Natural killer cell treated with Interleukin-12 subunit alpha and Interleukin-12 subunit beta and Interleukin-15 and Interleukin-18, amount 100 ng/mL, for 72 hours (primary cell): ENCODE results near the gene GNAQ. TPM values are rescaled to one million over a fixed set of nuclear protein-coding genes. Genes with fewer than 3 reads are reported as not detected.

Source experiments
- ATAC-seq, 2 donors: fragments of 150-1000 bp; cut with Tn5 transposase in 1 of 2; sonication (Bioruptor Pico), chemical (Tn5 transposase) in 1 of 2; 2 replicates each; pipeline ENCODE4 v1.10.0; 2021
- DNase-seq: peaks from one replicate; pipeline ENCODE4 v3.0.0; 2022; ENCODE audit warnings: low spot score
- H3K27ac Mint-ChIP-seq, 2 donors: 1 replicate in 1 of 2; 2 replicates in 1 of 2; pipeline ENCODE4 v1.8.0; 2022; ENCODE audit warnings: mixed read lengths in 2 of 2, mild to moderate bottlenecking in 1 of 2, moderate library complexity in 1 of 2
- H3K27me3 Mint-ChIP-seq, 2 donors: 1 replicate in 1 of 2; 2 replicates in 1 of 2; pipeline ENCODE4 v1.8.0; 2022; ENCODE audit warnings: mixed read lengths in 2 of 2
- H3K36me3 Mint-ChIP-seq: one replicate; pipeline ENCODE4 v1.8.0; 2022; ENCODE audit warnings: mixed read lengths
- H3K4me1 Mint-ChIP-seq, 2 donors: 1 replicate in 1 of 2; 2 replicates in 1 of 2; pipeline ENCODE4 v1.8.0; 2022; ENCODE audit warnings: low read depth in 2 of 2, mixed read lengths in 2 of 2, mild to moderate bottlenecking in 1 of 2
- H3K4me3 Mint-ChIP-seq: one replicate; pipeline ENCODE4 v1.8.0; 2022; ENCODE audit warnings: mixed read lengths
- H3K9me3 Mint-ChIP-seq: 2 replicates; pipeline ENCODE4 v1.8.0; 2022; ENCODE audit warnings: mixed read lengths
- total RNA-seq, 2 donors: library from RNA; stranded (reverse); gene quantifications; one replicate each; pipeline ENCODE4 v1.2.3, GENCODE V29; 2022

The GNAQ gene
- total RNA-seq, 2 donors from 2014 or later: 21.1 to 39.4 TPM

DNA sequence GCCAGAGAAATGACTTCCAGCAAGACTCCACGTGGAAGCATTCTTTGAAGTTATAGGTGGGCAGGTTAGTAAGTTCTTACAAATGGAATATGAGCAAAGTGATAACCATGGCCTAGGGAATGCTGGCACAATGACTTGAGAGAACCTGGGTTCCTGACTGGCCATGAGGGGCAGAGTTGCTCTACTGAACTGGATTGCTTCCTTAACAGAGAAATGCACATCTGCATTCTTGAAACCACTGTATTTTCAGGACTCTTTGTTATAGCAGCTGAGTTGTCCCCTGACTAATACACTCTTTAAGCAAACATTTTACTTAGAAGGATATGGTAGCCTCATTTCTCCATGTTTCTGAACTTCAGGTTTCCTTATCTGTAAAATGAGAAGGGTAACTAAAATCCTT is 275.2 kb downstream of the GNAQ start:
- ATAC-seq: no peak
- no peak for DNase-seq

DNA sequence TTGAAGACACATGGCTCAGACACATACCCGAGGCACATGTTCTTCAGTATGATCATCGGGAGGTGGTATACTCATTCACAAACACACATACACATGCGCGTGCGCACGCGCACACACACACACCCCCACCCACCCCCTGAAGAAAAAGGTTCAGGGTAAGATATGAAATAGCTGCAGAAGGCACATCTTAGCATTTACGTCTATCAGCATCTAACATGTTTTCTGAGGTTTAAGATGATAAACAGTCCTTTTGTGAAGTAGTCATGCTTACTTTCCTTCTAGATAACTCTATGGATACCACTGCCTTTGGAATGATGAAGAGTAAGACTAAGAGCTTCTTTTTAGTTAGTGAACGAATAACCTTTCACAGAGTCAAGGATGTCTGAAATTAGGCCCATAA is 278.4 kb downstream of the GNAQ start:
- no peak for ATAC-seq
- H3K36me3 Mint-ChIP-seq: no peaks in the 10 kb centered on the region
- no peak for DNase-seq
- no peaks in the 10 kb centered on the region for H3K27me3 Mint-ChIP-seq
- no peak overlapping the region for H3K27ac Mint-ChIP-seq
- H3K9me3 Mint-ChIP-seq: no peaks in the 10 kb centered on the region
- no peak overlapping the region for H3K4me3 Mint-ChIP-seq
- H3K4me1 Mint-ChIP-seq: peaks cover 4 to 5% of the 10 kb centered on the region in 2 donors

More for the DNA sequence above, 275.2 kb downstream of the GNAQ start:
- Mint-ChIP-seq H3K27ac (no peak overlapping the region), H3K9me3 (no peaks in the 10 kb centered on the region), H3K4me3 (no peak overlapping the region), H3K27me3 (no peaks in the 10 kb centered on the region), H3K36me3 (no peaks in the 10 kb centered on the region), H3K4me1 (peaks cover 3 to 4% of the 10 kb centered on the region in 2 donors)

DNA sequence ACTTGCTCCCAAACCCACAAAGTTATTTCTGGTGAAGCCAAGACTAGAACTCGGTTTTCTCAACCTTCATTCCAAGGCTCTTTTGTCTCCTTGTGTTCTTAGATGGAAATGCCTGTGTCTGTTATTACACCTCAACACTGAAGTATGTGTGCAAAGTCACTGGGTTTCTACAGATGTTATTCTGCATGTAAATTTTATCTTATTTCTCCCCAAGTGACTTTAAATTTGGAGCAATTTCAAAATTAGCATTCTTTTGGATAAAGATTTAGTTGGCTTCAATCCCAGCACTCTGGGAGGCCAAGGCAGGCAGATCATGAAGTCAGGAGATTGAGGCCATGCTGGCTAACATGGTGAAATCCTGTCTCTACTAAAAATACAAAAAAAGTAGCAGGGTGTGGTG is 279.1 kb downstream of the GNAQ start:
- Mint-ChIP-seq H3K4me1 (peaks cover 4 to 5% of the 10 kb centered on the region in 2 donors), H3K27me3 (no peaks in the 10 kb centered on the region), H3K36me3 (no peaks in the 10 kb centered on the region), H3K9me3 (no peaks in the 10 kb centered on the region), H3K27ac (no peak overlapping the region), H3K4me3 (no peak overlapping the region)
- no peak for DNase-seq
- ATAC-seq: no peak

DNA sequence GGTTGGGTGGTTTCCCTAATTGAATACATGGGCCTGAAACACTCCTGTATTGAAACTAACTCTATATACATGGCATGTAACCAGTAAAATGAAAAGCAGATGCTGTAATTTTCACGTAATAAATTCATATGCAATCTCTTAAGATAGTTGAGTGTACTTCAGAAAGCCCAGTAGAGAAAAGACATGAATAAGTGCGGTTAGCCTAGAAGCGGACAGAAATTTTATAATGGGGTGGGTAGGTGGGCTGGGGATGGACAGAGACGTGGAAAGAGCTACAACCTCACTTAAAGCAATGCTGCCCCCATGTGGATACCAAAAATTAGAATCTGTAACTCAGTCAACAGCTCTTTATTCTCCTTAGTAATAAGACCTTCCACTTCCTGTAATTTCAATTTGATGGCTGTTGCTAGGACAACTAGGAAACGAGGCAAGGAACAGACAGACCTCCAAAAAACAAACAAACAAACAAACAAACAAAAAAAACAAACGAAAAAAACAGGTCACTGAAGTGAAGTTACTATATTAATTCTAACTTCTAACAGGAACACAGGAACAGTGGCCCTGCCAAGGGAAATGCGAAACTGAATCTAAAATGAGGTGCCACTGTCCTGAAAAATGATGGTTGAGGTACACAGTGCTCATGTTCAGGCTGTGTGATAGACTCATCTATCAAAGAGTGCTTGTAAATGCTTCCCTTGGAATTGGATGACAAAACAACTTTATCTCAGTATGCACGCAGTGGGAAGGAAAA is 280.1 kb downstream of the GNAQ start:
- Mint-ChIP-seq H3K36me3 (no peaks in the 10 kb centered on the region), H3K27ac (no peak overlapping the region), H3K9me3 (no peaks in the 10 kb centered on the region), H3K27me3 (no peaks in the 10 kb centered on the region), H3K4me1 (peaks cover 0 to 5% of the 10 kb centered on the region in 2 donors), H3K4me3 (no peak overlapping the region)
- ATAC-seq (no peak), DNase-seq (no peak)

DNA sequence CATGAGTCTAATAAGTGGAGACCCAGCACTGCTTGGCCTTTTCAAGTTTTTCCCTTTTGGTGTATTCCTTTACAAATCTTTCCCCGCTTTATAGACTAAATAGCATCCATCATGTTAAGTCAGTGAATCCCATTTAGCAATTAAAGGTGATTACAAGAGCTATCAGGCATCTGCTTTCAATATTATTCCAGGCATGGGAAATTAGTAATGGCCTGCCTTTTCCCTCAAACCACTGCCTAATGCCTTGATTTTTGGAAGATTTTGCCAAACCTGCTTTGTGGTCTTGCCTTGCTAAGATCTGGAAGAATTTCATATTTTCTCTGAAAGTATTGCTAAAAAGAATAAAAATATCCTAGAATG is 280.6 kb downstream of the GNAQ start:
- ATAC-seq: no peak
- no peak for DNase-seq
- Mint-ChIP-seq H3K27me3 (no peaks in the 10 kb centered on the region), H3K4me1 (peaks cover 0 to 5% of the 10 kb centered on the region in 2 donors), H3K36me3 (no peaks in the 10 kb centered on the region), H3K9me3 (no peaks in the 10 kb centered on the region), H3K4me3 (no peak overlapping the region), H3K27ac (no peak overlapping the region)

DNA sequence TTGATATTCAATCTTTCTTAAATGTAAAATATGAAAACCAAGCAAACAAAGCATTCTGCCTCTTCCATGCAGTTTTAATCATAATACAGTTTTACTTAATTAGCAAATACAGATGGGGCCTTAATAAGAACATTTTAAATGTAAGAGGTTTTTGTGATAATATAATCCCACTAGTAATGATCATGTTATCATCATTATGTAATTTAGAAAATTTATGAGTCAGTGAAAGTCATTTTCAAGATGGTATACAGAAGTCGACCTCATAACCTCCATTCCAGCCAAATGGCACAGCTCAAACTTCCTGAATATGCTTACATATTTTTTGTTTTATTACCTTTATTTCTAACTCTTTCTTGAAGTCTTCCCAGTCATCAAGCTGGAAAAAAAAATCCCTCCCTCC is 281.3 kb downstream of the GNAQ start:
- Mint-ChIP-seq H3K4me1 (peaks cover 0 to 5% of the 10 kb centered on the region in 2 donors), H3K27me3 (no peaks in the 10 kb centered on the region), H3K4me3 (no peak overlapping the region), H3K36me3 (no peaks in the 10 kb centered on the region), H3K27ac (no peak overlapping the region), H3K9me3 (no peaks in the 10 kb centered on the region)
- no peak for ATAC-seq
- no peak for DNase-seq

DNA sequence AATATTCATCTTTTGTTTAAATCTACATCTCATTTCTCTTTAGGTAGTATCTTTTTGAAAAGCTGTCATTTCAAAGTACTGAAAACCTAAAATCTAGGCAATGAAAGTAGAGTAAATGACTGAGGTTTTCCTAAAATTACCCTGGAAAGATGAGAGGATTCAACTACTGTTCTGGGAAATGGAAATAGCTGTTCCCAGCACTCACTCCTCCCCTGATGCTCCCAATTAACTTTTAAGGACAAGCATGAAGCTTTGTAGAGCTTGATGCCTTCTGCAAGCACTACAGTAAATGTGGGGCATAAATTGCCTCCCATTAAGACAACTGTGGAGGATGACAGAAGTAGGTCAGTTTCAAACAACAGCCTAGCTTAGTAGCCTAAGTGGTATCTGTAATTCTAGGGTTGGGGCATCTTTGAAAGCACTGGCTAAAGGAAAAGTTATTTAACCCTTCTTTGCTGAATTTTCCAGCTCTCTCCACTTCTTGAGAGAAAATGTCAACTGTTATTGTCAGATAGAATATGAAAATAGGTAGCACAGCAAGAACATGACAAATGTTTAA is 283.3 kb downstream of the GNAQ start:
- DNase-seq (no peak), ATAC-seq (no peak)
- peaks cover 0 to 5% of the 10 kb centered on the region in 2 donors for H3K4me1 Mint-ChIP-seq
- no peak overlapping the region for H3K4me3 Mint-ChIP-seq
- H3K27ac Mint-ChIP-seq: no peak overlapping the region
- H3K9me3 Mint-ChIP-seq: no peaks in the 10 kb centered on the region
- H3K27me3 Mint-ChIP-seq: no peaks in the 10 kb centered on the region
- H3K36me3 Mint-ChIP-seq: no peaks in the 10 kb centered on the region

DNA sequence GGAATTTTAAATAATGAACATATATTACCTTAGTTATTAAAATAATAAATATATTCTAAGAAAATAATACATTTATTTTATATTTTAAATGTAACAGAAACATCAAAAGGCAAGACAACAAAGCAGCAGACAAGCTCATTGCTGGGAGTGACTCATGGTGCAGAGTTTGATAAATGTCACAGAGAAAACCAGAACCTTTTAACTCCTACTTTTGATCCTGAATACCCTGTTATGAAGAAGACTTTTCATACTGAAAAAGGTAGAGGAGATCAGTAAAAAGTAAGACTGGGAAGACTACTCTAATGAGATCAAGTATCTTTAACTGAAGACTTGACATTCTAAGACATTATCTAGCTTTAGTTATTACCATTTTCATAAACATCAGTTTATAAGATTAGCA is 284.4 kb downstream of the GNAQ start:
- DNase-seq (no peak), ATAC-seq (no peak)
- Mint-ChIP-seq H3K9me3 (no peaks in the 10 kb centered on the region), H3K27ac (no peak overlapping the region), H3K4me1 (peaks cover 0 to 5% of the 10 kb centered on the region in 2 donors), H3K36me3 (no peaks in the 10 kb centered on the region), H3K27me3 (no peaks in the 10 kb centered on the region), H3K4me3 (no peak overlapping the region)

DNA sequence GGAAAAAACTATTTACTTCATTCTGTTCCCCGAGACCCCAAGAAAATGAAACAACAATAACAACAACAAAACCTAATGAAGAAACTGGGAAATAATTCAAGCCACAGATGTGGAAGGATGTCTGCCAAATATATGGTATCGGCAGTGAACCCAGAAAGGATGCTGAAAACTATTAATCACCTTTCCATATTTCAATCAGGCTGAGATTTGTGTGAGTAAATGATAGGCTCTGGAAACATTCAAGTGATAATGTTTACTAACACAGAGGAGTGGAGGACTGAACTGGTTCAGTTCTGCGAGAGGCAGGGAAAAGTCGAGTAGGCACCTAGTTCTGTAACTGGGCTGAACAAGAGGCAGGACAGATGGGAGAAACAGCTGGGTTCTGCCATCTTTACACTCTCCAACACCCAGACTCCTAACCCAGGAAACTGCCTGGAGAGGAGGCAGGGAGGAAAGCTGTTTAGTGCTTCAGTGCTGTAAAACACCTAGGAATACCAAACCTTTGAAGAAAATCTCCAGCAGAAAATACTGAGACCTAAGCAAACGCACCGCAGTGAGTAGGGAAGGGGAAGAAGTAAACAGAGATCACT is 286.7 kb downstream of the GNAQ start:
- Mint-ChIP-seq H3K27me3 (no peaks in the 10 kb centered on the region), H3K27ac (no peak overlapping the region), H3K4me3 (no peak overlapping the region), H3K36me3 (no peaks in the 10 kb centered on the region), H3K4me1 (no peaks in the 10 kb centered on the region), H3K9me3 (no peaks in the 10 kb centered on the region)
- no peak for ATAC-seq
- no peak for DNase-seq

DNA sequence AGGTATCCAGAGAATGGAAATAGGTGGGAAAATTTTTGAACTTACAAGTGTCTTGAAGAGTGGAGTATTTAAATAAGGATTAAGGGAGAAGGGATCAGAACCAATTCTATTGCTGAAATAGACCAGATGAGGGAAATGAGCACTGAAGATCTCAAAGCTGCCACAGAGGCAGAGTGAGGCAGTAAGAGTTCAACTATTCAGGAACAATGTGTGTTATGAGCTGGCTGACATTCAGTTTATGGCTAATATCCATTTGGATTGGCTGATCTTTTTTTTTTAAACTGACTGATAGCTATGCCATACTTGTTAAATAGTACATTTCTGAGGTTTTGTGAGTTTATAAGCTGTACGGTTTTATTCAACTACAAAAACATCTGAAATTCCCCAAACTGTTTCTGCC is 288.2 kb downstream of the GNAQ start:
- H3K4me1 Mint-ChIP-seq: no peaks in the 10 kb centered on the region
- no peak overlapping the region for H3K4me3 Mint-ChIP-seq
- no peaks in the 10 kb centered on the region for H3K27me3 Mint-ChIP-seq
- no peaks in the 10 kb centered on the region for H3K9me3 Mint-ChIP-seq
- no peak overlapping the region for H3K27ac Mint-ChIP-seq
- no peak for DNase-seq
- no peaks in the 10 kb centered on the region for H3K36me3 Mint-ChIP-seq
- ATAC-seq: no peak

DNA sequence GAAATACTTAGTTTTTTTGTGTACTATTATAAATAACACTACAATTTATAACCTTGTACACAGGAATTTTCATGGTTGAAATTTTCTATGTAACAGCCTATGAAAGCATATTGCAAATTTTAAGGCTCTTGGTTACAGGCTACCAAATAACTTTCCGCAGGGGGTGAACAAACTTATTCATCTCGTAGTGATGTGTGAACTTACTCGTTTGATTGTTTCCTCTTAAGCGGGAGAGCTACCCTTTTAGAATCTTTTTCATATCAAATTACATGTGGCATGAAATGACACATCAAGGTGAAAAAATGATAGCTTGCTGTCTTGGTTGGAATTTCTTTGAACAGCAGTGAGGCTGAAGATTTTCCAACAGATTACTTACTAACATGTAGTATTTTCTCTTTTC is 292.7 kb downstream of the GNAQ start:
- Mint-ChIP-seq H3K9me3 (no peaks in the 10 kb centered on the region), H3K27me3 (no peaks in the 10 kb centered on the region), H3K36me3 (no peaks in the 10 kb centered on the region), H3K27ac (no peak overlapping the region), H3K4me3 (no peak overlapping the region), H3K4me1 (no peaks in the 10 kb centered on the region)
- DNase-seq (no peak), ATAC-seq (no peak)

DNA sequence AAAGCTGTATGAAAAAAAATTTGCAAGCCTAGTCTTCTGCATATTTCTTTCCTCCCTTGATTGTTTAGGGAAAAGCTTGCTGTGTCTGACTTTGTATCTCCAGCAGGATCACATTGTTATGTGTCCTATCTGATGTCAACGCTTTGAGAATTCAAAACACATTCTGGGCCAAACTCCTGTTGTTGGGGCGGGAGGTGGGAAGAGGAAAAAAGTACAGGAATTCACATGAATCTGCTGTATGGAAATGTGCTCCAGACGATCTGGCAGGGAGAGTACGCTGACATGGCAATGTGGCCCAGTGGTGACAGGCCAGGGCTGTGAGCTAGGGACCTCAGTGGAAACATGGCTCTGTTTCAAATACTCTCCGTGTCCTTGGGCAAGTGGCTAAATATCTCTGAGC is 296.1 kb downstream of the GNAQ start:
- no peaks in the 10 kb centered on the region for H3K9me3 Mint-ChIP-seq
- no peak overlapping the region for H3K4me3 Mint-ChIP-seq
- ATAC-seq (no peak), DNase-seq (no peak)
- no peaks in the 10 kb centered on the region for H3K36me3 Mint-ChIP-seq
- no peaks in the 10 kb centered on the region for H3K27me3 Mint-ChIP-seq
- no peaks in the 10 kb centered on the region for H3K4me1 Mint-ChIP-seq
- no peak overlapping the region for H3K27ac Mint-ChIP-seq

DNA sequence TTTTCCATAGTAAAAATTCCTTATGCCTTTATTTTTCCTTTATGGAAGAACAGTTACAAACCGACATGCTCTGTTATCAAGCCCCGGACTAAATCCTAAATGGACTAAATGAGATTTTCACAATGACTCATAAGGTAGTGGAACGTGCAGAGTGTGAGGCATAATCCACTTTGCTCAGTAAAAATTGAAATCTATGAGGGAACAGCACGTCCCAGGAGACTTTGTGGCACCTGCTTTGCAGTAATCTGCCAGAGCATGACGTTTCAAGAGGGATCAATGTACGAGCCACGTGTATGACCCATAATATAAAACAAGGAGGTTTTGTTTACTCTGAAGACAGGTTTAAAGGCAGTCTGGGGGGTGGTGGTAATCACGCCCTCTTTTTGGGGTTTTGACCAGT is 299.7 kb downstream of the GNAQ start:
- Mint-ChIP-seq H3K4me1 (no peaks in the 10 kb centered on the region), H3K36me3 (peaks cover 8% of the 10 kb centered on the region), H3K4me3 (no peak overlapping the region), H3K27ac (no peak overlapping the region), H3K27me3 (no peaks in the 10 kb centered on the region), H3K9me3 (no peaks in the 10 kb centered on the region)
- DNase-seq: no peak
- ATAC-seq: no peak

DNA sequence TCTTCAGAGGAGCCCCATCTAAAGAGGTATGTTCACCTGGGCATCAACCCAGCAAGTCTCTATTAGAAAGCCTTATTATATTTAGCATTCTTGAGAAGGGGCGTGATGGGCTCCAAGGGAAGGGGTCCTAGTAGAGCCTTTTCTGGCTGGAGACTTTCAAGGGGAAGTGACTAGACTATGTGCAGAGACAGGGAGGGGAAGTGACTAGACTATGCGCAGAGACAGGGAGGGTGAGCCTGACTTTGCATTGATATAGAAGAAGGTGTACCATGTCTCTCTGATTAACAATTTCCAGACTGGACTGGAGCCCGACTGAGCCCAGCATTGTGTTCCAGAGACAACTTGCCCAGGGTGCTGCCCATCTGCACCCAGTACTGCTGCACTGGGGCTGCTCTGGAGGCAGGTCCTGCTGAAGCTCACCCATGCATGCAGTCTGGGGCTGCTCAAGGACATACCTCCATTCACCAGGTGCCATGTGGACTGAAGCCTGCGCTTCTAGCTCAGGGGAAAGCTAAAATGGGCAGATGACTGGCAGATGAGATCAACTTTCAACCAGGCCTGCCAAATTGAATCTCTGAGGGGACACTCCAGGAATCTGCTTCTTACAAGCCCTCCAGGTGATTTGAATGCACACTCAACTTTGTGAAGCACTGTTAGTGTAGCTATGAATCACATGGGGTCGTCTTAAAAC is 300.5 kb downstream of the GNAQ start:
- DNase-seq (no peak), ATAC-seq (no peak)
- no peaks in the 10 kb centered on the region for H3K27me3 Mint-ChIP-seq
- peaks cover 8% of the 10 kb centered on the region for H3K36me3 Mint-ChIP-seq
- H3K4me1 Mint-ChIP-seq: peaks cover 2 to 3% of the 10 kb centered on the region in 2 donors
- no peak overlapping the region for H3K27ac Mint-ChIP-seq
- H3K4me3 Mint-ChIP-seq: no peak overlapping the region
- H3K9me3 Mint-ChIP-seq: no peaks in the 10 kb centered on the region
